Fibroblast of lung (primary cell): ENCODE measurements around the gene TRIM40.

Experiments
- EZH2 ChIP-seq: IDR thresholded peaks from 2 replicates; pipeline ENCODE4 v1.5.1; 2012; ENCODE audit warnings: low read length, control low read depth, mild to moderate bottlenecking; ENCODE audit errors: missing control alignments
- TF ChIP-seq, protein P1 (sequence below), 2 donors: IDR thresholded peaks in 1 of 2; conservative IDR thresholded peaks in 1 of 2; 1 replicate in 1 of 2; 2 replicates in 1 of 2; pipeline ENCODE4 v1.5.1; 2011 to 2012; ENCODE audit warnings: low read length in 2 of 2, control low read depth in 1 of 2, inconsistent platforms in 1 of 2, low read depth in 1 of 2, mild to moderate bottlenecking in 1 of 2

DNA sequence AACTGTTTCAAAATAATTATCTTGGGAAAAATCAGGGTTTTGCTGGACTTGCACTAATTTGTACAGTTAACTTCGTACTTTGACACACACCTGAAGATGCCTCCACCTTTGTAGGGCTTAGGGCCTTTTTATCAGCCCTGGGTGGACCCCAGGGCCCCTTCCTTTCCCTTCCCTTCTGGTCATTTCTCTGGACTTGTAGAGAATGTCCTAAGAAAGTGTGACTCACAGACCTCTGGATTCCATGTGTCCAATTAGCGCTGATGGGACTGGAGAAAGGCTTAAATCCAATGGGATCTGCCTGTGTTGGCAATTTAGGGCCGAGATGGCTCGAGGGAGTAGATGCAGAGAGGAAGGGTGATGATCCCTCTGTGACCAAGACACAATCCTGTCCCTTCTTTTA lies 36.7 kb downstream of the TRIM40 start:
- TF ChIP-seq, protein P1, sequence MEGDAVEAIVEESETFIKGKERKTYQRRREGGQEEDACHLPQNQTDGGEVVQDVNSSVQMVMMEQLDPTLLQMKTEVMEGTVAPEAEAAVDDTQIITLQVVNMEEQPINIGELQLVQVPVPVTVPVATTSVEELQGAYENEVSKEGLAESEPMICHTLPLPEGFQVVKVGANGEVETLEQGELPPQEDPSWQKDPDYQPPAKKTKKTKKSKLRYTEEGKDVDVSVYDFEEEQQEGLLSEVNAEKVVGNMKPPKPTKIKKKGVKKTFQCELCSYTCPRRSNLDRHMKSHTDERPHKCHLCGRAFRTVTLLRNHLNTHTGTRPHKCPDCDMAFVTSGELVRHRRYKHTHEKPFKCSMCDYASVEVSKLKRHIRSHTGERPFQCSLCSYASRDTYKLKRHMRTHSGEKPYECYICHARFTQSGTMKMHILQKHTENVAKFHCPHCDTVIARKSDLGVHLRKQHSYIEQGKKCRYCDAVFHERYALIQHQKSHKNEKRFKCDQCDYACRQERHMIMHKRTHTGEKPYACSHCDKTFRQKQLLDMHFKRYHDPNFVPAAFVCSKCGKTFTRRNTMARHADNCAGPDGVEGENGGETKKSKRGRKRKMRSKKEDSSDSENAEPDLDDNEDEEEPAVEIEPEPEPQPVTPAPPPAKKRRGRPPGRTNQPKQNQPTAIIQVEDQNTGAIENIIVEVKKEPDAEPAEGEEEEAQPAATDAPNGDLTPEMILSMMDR (conservative IDR thresholded peaks at IDR 0.05 in 1 of 2, IDR thresholded peaks at IDR 0.05 in 1 of 2; ENCODE audit: low read depth in 1 of 2, low read length in 2 of 2): no peak
- no peak for TF ChIP-seq EZH2
